ENCODE data around the gene IGSF8.
A peak's percentile ranks its signal among the peaks of the same experiment; 100 is the strongest.

Gene IGSF8

DNA sequence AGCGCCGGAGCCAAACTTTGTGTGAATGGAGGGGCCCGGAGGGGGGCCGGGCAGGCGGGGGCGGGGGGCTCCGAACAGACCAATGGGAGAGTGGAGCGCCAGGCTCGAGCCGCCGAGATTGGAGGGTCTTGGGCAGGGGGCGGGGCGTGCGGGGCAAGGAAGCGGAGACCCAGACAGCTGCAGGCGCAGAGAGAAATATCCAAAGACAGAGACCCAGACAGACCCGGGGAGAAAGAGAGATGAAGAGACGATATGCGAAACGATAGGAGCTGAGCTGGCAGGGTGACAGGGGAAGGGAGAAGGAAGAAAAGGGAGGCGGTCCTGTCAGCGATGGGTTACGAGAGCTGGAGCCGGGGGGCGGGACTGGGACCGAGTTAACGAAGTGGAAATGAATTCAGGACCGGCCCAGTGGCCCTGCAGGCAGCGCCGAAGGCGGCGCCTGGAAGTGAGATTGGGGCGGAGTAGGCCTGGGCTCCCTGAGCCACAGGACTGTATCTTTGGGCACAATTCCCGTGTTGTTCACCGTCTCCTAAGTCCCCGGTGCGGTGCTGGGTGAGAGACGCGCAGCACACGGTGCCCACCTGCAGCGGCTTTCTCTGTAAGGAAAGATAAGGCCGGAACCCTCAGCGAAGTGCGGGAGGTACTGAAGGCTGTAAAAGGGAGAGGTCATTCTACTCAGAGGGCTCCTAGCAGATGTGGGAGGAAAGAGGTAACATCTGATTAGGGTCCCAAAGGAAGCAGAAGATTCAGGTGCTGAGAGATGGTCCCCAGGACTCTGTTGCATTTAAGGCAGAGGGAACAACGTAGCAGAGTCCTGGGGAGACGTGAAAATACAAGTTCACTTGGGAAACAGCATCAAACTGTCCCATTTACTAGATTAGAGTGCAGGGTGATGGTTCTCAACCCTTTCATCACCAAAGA, 27.9 kb downstream of the IGSF8 start:
- H3K36me3 ChIP-seq (ENCODE audit: control insufficient read depth in 1 of 2, insufficient read depth in 2 of 2, low read length in 2 of 2): no peaks in the 10 kb centered on the region

DNA sequence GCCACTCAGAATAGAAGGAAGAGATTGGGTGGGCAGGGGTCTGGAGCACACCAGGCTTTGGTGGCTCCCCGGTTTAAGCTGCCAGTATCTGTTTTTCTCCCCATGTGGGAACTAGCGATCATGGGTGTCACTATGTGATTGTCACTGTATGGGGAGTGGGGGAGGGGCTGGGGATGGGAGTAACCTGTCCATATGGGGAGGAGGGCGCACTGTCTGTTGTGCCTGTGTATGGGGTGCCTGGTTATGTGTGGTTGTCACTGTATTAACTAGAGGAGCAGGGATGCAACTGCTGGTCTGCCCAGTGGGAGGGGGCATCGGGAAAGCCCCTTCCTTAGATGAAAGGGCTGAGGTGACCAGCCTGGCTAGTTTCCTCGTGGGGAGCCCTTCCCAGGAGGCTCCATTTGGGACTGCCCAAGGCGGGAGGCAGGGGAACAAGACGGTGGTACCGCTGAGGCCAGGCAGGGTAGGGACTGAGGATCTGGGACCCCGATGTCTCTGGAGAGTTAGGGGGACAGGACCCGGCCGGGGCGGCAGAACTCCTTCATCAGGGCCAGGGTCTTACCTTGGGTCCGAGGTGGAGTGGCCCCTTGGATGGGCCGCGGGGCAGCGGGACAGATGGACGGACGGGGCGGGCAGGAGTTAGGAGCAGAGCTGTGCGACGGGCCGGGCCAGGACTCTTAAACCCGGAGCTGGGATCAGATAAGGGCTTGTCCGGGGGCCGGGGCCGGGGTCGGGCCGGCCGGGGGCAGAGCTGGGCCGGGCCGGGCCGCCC, 28.8 kb downstream of the IGSF8 start, which contains the start of gene KCNJ10:
Gene KCNJ10 (minus strand): TSS at position 701 of the 772 bp plus-strand sequence. CDS start 27,628 bp downstream, outside the sequence.
- peak within 1 kb of the TSS; percentile 9 to 35 for H3K9ac ChIP-seq (ENCODE audit: low read depth in 1 of 2, low read length in 2 of 2)
- no peak within 1 kb of the TSS for H3K27ac ChIP-seq (ENCODE audit: low read depth, low read length)

More for the DNA sequence above, 27.9 kb downstream of the IGSF8 start:
- peak overlapping the region; percentile 9 to 35 for H3K9ac ChIP-seq (ENCODE audit: low read depth in 1 of 2, low read length in 2 of 2)
- H3K4me3 ChIP-seq (ENCODE audit: low read depth in 1 of 2, low read length in 2 of 2): peak overlapping the region; percentile 72 to 84
- peaks cover 10 to 38% of the 10 kb centered on the region in 2 donors for H3K27me3 ChIP-seq (ENCODE audit: control insufficient read depth in 1 of 2, insufficient read depth in 2 of 2, low read length in 2 of 2)
- H3K9me3 ChIP-seq (ENCODE audit: control insufficient read depth in 1 of 2, low read length in 2 of 2): no peaks in the 10 kb centered on the region
- no peak overlapping the region for H3K27ac ChIP-seq (ENCODE audit: low read depth, low read length)
- peaks cover 5 to 10% of the 10 kb centered on the region in 2 donors for H3K4me1 ChIP-seq (ENCODE audit: control insufficient read depth in 1 of 2, insufficient read depth in 2 of 2, low read length in 2 of 2)

DNA sequence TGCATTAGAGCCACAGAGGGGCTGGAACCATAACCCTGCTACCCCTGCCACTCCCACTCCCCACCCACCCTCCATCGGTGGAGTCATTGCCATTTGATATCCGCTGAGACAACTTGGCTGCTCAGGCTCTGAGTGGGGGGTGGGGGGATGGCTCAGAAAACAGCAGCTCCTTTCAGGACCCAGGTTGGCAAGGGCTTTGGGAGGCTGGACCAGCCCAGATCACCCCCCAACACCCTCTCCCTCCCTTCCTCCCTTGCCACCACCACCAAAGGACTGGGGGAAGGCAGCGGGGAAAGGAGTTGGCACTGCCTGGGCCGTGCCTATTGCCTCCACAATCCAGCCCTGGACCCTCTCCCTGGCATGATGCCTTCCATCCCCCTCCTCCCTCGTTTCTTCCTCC, 30.2 kb downstream of the IGSF8 start:
- no peak overlapping the region for H3K9ac ChIP-seq (ENCODE audit: low read depth in 1 of 2, low read length in 2 of 2)
- H3K4me3 ChIP-seq (ENCODE audit: low read depth in 1 of 2, low read length in 2 of 2): no peak overlapping the region
- peaks cover 11 to 38% of the 10 kb centered on the region in 2 donors for H3K27me3 ChIP-seq (ENCODE audit: control insufficient read depth in 1 of 2, insufficient read depth in 2 of 2, low read length in 2 of 2)
- no peaks in the 10 kb centered on the region for H3K9me3 ChIP-seq (ENCODE audit: control insufficient read depth in 1 of 2, low read length in 2 of 2)
- no peak overlapping the region for H3K27ac ChIP-seq (ENCODE audit: low read depth, low read length)
- H3K36me3 ChIP-seq (ENCODE audit: control insufficient read depth in 1 of 2, insufficient read depth in 2 of 2, low read length in 2 of 2): no peaks in the 10 kb centered on the region
- H3K4me1 ChIP-seq (ENCODE audit: control insufficient read depth in 1 of 2, insufficient read depth in 2 of 2, low read length in 2 of 2): peaks cover 5 to 10% of the 10 kb centered on the region in 2 donors

More for the DNA sequence above, 28.8 kb downstream of the IGSF8 start, which contains the start of gene KCNJ10:
- Histone ChIP-seq H3K9me3 (ENCODE audit: control insufficient read depth in 1 of 2, low read length in 2 of 2) (no peaks in the 10 kb centered on the region), H3K27me3 (ENCODE audit: control insufficient read depth in 1 of 2, insufficient read depth in 2 of 2, low read length in 2 of 2) (peaks cover 11 to 38% of the 10 kb centered on the region in 2 donors), H3K36me3 (ENCODE audit: control insufficient read depth in 1 of 2, insufficient read depth in 2 of 2, low read length in 2 of 2) (no peaks in the 10 kb centered on the region), H3K4me3 (ENCODE audit: low read depth in 1 of 2, low read length in 2 of 2) (peak within 1 kb of the TSS; percentile 72 to 84), H3K4me1 (ENCODE audit: control insufficient read depth in 1 of 2, insufficient read depth in 2 of 2, low read length in 2 of 2) (peaks cover 5 to 10% of the 10 kb centered on the region in 2 donors)

DNA sequence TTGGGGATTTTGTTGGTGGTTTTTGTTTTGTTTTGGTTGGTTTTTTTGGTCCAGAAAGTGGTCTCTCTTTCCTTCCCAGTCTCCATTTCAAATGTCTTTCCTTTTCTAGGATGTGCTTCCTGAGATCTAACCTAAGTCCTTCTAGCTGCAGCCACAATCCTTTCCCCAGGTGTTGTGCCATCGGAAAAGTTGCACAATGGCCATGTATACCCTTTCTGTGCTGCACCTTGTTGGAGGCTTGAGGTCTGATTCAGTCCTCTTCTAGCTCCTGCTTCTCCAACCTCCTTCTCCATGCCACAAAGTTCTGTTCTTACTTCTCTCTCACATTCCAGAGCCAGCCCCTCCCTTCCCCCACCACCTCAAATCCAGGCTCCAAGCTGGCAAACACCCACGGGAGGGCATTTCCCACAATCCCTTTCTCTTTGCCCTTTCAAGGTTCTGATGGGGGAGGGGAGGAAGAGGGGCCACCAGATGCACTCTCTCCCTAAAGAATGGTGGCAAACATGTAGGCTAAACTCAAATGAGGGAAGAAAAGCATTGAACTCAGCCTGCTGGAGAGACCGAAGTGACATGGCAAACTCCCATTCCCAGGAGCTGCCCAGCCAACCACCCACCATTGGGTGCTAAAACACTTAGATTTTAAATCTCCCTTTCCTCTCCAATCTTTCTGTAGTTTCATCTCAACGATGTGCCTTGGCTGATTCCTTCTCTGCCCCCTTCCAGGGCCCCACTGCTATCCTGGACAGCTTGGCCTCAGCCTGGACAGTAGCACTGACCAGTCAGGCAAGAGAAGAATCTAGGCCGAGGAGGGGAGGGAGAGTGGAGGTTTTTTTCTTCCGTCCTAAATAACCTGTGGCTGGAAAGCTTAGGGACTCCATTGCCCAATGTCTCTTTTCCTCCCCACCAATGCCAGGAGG, 31.3 kb downstream of the IGSF8 start:
- peaks cover 5 to 10% of the 10 kb centered on the region in 2 donors for H3K4me1 ChIP-seq (ENCODE audit: control insufficient read depth in 1 of 2, insufficient read depth in 2 of 2, low read length in 2 of 2)
- no peak overlapping the region for H3K9ac ChIP-seq (ENCODE audit: low read depth in 1 of 2, low read length in 2 of 2)
- H3K9me3 ChIP-seq (ENCODE audit: control insufficient read depth in 1 of 2, low read length in 2 of 2): no peaks in the 10 kb centered on the region
- peaks cover 11 to 36% of the 10 kb centered on the region in 2 donors for H3K27me3 ChIP-seq (ENCODE audit: control insufficient read depth in 1 of 2, insufficient read depth in 2 of 2, low read length in 2 of 2)
- no peak overlapping the region for H3K4me3 ChIP-seq (ENCODE audit: low read depth in 1 of 2, low read length in 2 of 2)
- no peaks in the 10 kb centered on the region for H3K36me3 ChIP-seq (ENCODE audit: control insufficient read depth in 1 of 2, insufficient read depth in 2 of 2, low read length in 2 of 2)
- H3K27ac ChIP-seq (ENCODE audit: low read depth, low read length): no peak overlapping the region

DNA sequence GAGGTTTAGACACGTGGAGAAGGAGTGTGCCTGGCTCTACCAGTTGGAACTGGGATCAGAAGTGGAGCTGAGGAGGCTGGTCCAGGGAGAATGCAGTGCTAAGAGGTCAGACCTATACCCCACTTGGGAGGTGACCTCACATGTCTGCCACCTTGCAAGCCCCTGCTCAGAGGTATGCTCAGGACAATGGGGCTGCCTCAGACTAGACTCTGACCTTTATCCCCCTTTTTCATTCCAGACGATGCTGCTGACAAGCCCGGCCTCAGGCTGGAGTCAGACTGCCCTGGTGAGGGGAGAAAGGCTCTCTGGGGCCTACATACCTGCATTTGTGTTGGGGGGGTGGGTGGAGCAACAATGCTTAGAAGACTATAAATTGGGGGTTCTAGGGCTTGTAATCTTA, 33.7 kb downstream of the IGSF8 start:
- H3K4me1 ChIP-seq (ENCODE audit: control insufficient read depth in 1 of 2, insufficient read depth in 2 of 2, low read length in 2 of 2): no peaks in the 10 kb centered on the region
- no peaks in the 10 kb centered on the region for H3K36me3 ChIP-seq (ENCODE audit: control insufficient read depth in 1 of 2, insufficient read depth in 2 of 2, low read length in 2 of 2)
- H3K27me3 ChIP-seq (ENCODE audit: control insufficient read depth in 1 of 2, insufficient read depth in 2 of 2, low read length in 2 of 2): peaks cover 10 to 19% of the 10 kb centered on the region in 2 donors
- H3K27ac ChIP-seq (ENCODE audit: low read depth, low read length): no peak overlapping the region
- no peak overlapping the region for H3K4me3 ChIP-seq (ENCODE audit: low read depth in 1 of 2, low read length in 2 of 2)
- no peak overlapping the region for H3K9ac ChIP-seq (ENCODE audit: low read depth in 1 of 2, low read length in 2 of 2)
- no peaks in the 10 kb centered on the region for H3K9me3 ChIP-seq (ENCODE audit: control insufficient read depth in 1 of 2, low read length in 2 of 2)

DNA sequence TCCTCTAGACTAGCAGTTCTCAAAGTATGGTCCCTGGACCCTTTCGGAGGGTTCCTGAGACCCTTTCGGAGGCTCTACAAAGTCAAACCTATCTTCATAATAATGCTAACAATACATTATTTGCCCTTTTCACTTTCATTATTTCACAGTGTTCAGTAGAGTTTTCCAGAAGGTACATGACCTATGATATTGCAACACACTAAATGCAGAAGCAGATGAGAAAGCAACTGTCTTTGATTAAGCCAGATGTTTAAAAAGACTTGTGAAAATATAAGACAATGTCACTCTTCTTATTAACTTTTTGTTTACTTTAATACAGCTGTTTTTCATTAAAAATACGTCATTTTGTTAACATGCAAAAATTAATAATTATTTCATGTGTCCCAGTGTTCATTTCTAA, 34.3 kb downstream of the IGSF8 start:
- H3K27me3 ChIP-seq (ENCODE audit: control insufficient read depth in 1 of 2, insufficient read depth in 2 of 2, low read length in 2 of 2): peaks cover 8 to 13% of the 10 kb centered on the region in 2 donors
- no peaks in the 10 kb centered on the region for H3K4me1 ChIP-seq (ENCODE audit: control insufficient read depth in 1 of 2, insufficient read depth in 2 of 2, low read length in 2 of 2)
- no peaks in the 10 kb centered on the region for H3K36me3 ChIP-seq (ENCODE audit: control insufficient read depth in 1 of 2, insufficient read depth in 2 of 2, low read length in 2 of 2)
- no peak overlapping the region for H3K9ac ChIP-seq (ENCODE audit: low read depth in 1 of 2, low read length in 2 of 2)
- H3K9me3 ChIP-seq (ENCODE audit: control insufficient read depth in 1 of 2, low read length in 2 of 2): no peaks in the 10 kb centered on the region
- no peak overlapping the region for H3K4me3 ChIP-seq (ENCODE audit: low read depth in 1 of 2, low read length in 2 of 2)
- no peak overlapping the region for H3K27ac ChIP-seq (ENCODE audit: low read depth, low read length)

DNA sequence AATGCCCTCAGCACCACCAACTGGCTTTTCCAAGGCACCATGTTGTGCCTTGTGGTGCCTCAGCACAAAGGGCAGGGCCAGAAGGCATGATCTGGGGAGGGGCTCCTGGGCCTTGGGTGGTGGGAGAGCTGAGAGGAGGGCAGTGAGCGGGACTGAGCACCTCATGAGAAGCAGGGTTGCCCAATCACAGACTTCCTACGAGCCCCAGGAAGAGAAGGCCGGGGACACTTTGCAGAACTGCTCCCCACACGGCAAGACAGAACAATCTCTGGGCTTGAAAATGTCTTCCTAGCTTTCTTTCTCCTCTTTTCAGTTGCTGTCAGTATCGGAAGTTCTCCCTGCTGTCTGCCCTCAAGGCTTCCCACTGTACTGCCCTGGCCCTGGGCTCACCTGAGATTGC, 35.2 kb downstream of the IGSF8 start:
- no peak overlapping the region for H3K4me3 ChIP-seq (ENCODE audit: low read depth in 1 of 2, low read length in 2 of 2)
- H3K27me3 ChIP-seq (ENCODE audit: control insufficient read depth in 1 of 2, insufficient read depth in 2 of 2, low read length in 2 of 2): peaks cover 5 to 6% of the 10 kb centered on the region in 2 donors
- no peak overlapping the region for H3K27ac ChIP-seq (ENCODE audit: low read depth, low read length)
- H3K9me3 ChIP-seq (ENCODE audit: control insufficient read depth in 1 of 2, low read length in 2 of 2): no peaks in the 10 kb centered on the region
- H3K36me3 ChIP-seq (ENCODE audit: control insufficient read depth in 1 of 2, insufficient read depth in 2 of 2, low read length in 2 of 2): no peaks in the 10 kb centered on the region
- no peaks in the 10 kb centered on the region for H3K4me1 ChIP-seq (ENCODE audit: control insufficient read depth in 1 of 2, insufficient read depth in 2 of 2, low read length in 2 of 2)
- no peak overlapping the region for H3K9ac ChIP-seq (ENCODE audit: low read depth in 1 of 2, low read length in 2 of 2)

DNA sequence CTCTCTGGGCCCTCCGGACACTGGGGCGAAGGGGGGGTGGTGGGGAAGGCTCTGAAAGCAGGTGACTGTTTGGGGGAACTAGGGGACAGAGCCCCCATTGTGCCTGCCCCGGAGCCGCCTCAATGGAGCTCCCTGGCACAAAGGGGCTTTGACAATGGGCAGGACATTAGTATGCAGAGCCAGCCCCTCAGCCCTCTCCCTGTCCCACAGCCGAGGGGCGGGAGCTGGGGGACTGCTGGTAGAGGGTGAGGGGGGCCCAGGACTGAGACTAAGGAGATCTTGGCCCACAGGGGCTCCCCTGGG, 36.2 kb downstream of the IGSF8 start:
- no peaks in the 10 kb centered on the region for H3K4me1 ChIP-seq (ENCODE audit: control insufficient read depth in 1 of 2, insufficient read depth in 2 of 2, low read length in 2 of 2)
- H3K36me3 ChIP-seq (ENCODE audit: control insufficient read depth in 1 of 2, insufficient read depth in 2 of 2, low read length in 2 of 2): no peaks in the 10 kb centered on the region
- H3K27ac ChIP-seq (ENCODE audit: low read depth, low read length): no peak overlapping the region
- H3K9me3 ChIP-seq (ENCODE audit: control insufficient read depth in 1 of 2, low read length in 2 of 2): no peaks in the 10 kb centered on the region
- H3K9ac ChIP-seq (ENCODE audit: low read depth in 1 of 2, low read length in 2 of 2): no peak overlapping the region
- peaks cover 5 to 10% of the 10 kb centered on the region in 2 donors for H3K27me3 ChIP-seq (ENCODE audit: control insufficient read depth in 1 of 2, insufficient read depth in 2 of 2, low read length in 2 of 2)
- no peak overlapping the region for H3K4me3 ChIP-seq (ENCODE audit: low read depth in 1 of 2, low read length in 2 of 2)

DNA sequence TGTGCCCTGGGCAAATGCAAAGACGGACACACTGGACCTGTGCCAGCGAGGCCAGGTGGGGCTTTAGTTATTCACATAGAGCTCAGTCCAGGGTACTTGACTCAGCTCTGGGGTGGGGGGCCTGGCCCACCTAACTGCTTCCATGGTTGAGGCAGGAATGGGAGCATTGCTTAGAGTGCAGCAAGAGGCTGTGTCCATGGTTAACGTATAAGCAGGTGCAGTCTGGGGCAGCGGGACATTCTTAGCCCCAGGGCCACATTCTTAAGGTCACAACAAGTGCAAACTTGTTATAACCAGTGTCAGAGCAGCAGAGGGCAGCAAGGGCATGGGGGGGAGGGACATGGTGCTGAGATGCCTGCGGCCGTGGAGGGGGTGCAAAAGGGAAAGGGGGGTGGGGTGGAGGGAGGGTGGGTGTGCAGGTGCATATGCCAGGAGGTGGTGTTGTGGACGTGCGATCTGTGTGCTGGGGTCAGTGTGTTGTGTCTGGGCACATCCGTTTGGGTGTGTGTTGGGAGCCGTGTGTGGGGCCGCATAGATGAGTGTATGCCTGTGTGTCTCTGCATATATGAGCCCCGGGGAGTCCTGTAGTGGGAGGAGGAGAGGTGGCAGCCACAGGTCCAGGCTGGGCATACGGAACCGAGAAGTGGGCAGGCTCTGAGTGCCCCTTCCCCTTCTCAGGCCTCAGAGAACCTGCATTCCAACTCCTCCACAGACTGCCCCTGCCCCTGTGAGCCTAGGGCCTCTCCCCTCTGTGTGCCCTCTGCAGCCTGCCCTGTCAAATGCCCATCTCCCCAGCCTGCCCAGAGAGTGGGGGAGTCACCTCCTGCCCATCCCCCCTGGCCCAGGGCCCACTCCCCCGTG, 36.8 kb downstream of the IGSF8 start:
- no peak overlapping the region for H3K9ac ChIP-seq (ENCODE audit: low read depth in 1 of 2, low read length in 2 of 2)
- H3K4me1 ChIP-seq (ENCODE audit: control insufficient read depth in 1 of 2, insufficient read depth in 2 of 2, low read length in 2 of 2): no peaks in the 10 kb centered on the region
- no peak overlapping the region for H3K27ac ChIP-seq (ENCODE audit: low read depth, low read length)

More for the DNA sequence above, 36.8 kb downstream of the IGSF8 start:
- peaks cover 5 to 10% of the 10 kb centered on the region in 2 donors for H3K27me3 ChIP-seq (ENCODE audit: control insufficient read depth in 1 of 2, insufficient read depth in 2 of 2, low read length in 2 of 2)
- no peaks in the 10 kb centered on the region for H3K36me3 ChIP-seq (ENCODE audit: control insufficient read depth in 1 of 2, insufficient read depth in 2 of 2, low read length in 2 of 2)
- no peak overlapping the region for H3K4me3 ChIP-seq (ENCODE audit: low read depth in 1 of 2, low read length in 2 of 2)
- no peaks in the 10 kb centered on the region for H3K9me3 ChIP-seq (ENCODE audit: control insufficient read depth in 1 of 2, low read length in 2 of 2)
